ENCODE results near the gene ARNT2.

DNA sequence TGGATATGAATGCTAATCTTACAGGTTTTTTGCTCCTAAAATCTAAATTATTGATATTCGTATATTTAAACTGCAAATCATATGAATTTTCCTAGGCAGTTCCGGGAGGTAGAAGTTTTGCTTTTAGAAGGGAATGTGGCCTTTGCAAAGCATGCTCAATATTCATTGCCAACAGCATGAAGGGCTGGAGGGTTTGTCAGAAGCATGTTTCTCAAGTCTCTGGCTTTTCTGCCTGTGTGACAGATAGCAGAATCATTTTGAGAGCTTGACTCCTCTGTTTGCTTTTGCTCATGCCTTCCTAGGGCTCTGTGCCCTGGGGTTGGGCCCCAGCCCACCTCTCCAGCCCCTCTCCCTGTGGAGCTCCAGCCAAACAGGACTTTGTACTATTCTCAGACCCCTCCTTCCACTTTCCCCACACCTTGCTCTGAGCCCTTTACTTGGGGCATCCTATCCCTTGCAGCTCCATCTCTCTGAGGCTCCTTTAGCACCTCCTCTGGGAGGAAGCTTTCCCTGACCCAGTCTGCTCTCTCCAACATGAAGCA is 91.3 kb downstream of the ARNT2 start:
- TF ChIP-seq, protein P1, sequence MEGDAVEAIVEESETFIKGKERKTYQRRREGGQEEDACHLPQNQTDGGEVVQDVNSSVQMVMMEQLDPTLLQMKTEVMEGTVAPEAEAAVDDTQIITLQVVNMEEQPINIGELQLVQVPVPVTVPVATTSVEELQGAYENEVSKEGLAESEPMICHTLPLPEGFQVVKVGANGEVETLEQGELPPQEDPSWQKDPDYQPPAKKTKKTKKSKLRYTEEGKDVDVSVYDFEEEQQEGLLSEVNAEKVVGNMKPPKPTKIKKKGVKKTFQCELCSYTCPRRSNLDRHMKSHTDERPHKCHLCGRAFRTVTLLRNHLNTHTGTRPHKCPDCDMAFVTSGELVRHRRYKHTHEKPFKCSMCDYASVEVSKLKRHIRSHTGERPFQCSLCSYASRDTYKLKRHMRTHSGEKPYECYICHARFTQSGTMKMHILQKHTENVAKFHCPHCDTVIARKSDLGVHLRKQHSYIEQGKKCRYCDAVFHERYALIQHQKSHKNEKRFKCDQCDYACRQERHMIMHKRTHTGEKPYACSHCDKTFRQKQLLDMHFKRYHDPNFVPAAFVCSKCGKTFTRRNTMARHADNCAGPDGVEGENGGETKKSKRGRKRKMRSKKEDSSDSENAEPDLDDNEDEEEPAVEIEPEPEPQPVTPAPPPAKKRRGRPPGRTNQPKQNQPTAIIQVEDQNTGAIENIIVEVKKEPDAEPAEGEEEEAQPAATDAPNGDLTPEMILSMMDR (conservative IDR thresholded peaks at IDR 0.05 in 1 of 2, IDR thresholded peaks at IDR 0.05 in 1 of 2; ENCODE audit: low read depth in 1 of 2, low read length in 2 of 2), result no peak
- no peak for TF ChIP-seq EZH2 (IDR thresholded peaks at IDR 0.05; ENCODE audit: low read length, missing control alignments)
